Measurements from ENCODE around the gene DIPK2B. TPM values are rescaled to one million over a fixed set of nuclear protein-coding genes. Genes with fewer than 3 reads are reported as not detected.

Gene DIPK2B, protein sequence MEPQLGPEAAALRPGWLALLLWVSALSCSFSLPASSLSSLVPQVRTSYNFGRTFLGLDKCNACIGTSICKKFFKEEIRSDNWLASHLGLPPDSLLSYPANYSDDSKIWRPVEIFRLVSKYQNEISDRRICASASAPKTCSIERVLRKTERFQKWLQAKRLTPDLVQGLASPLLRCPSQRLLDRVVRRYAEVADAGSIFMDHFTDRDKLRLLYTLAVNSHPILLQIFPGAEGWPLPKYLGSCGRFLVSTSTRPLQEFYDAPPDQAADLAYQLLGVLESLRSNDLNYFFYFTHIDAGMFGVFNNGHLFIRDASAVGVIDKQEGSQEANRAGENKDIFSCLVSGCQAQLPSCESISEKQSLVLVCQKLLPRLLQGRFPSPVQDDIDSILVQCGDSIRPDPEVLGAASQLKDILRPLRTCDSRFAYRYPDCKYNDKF
- total RNA-seq (not detected), polyA plus RNA-seq (not detected)

DNA sequence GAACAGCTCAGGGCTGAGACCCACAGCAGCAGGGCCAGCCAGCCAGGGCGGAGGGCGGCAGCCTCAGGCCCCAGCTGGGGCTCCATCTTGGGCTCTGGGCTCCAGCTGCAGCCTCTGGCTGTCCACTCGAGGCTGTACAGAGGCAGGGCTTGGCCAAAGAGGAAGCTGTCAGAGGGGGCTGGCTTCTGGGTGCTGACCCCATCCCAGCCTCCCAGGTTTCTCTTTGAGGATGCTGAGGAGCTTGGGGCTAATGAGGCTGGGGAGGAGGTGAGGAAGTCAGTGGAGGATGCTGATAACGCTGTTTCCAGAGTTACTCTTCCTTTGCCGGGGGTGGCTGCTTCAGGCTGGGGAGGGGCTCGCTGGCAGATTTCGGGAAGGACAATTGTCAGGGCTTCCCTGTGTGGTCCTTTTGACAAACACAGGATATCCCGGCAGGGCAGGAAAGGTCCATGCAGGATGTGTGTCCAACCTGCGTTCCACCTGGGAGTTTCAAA lies at the start of gene DIPK2B:
Gene DIPK2B, minus strand, starts transcription at position 136 of the 494 bp plus-strand sequence. Its CDS starts 50 bp downstream, at position 86.
- CTCF ChIA-PET = no interaction called here
- H3K27ac Mint-ChIP-seq = no peak within 1 kb of the TSS
- Histone ChIP-seq H3K4me1 (ENCODE audit: insufficient read depth, low read length) (no peaks in the 10 kb centered on the region), H3K36me3 (ENCODE audit: insufficient read depth, low read length) (no peaks in the 10 kb centered on the region), H3K27me3 (ENCODE audit: insufficient read depth, low read length, poor library complexity, severe bottlenecking) (no peaks in the 10 kb centered on the region), H3K4me3 (ENCODE audit: low read length) (no peak within 1 kb of the TSS), H3K27ac (ENCODE audit: low read depth, low read length) (no peak within 1 kb of the TSS), H3K9me3 (ENCODE audit: low read length) (no peaks in the 10 kb centered on the region)
- H3K4me1 Mint-ChIP-seq = no peaks in the 10 kb centered on the region
- POLR2A ChIA-PET = no interaction called here
- DNase-seq = no peak
- no peaks in the 10 kb centered on the region for H3K9me3 Mint-ChIP-seq
- peaks cover 23 to 34% of the 10 kb centered on the region in 2 donors for H3K27me3 Mint-ChIP-seq
- no peak within 1 kb of the TSS for H3K4me3 Mint-ChIP-seq
- H3K36me3 Mint-ChIP-seq = peaks cover 0 to 5% (median 0%) of the 10 kb centered on the region in 3 donors

GRCh38 chrX:45240301-45240700 lies 39.6 kb upstream of the DIPK2B start:
- no peaks in the 10 kb centered on the region for H3K36me3 ChIP-seq (ENCODE audit: insufficient read depth, low read length)
- H3K4me3 Mint-ChIP-seq = no peak overlapping the region
- peaks cover 0 to 3% of the 10 kb centered on the region in 2 donors for H3K27me3 Mint-ChIP-seq
- no peak overlapping the region for H3K27ac ChIP-seq (ENCODE audit: low read depth, low read length)
- ChIA-PET CTCF (no interaction called here), POLR2A (no interaction called here)
- no peaks in the 10 kb centered on the region for H3K36me3 Mint-ChIP-seq
- H3K9me3 ChIP-seq (ENCODE audit: low read length) = no peaks in the 10 kb centered on the region
- H3K9me3 Mint-ChIP-seq = peaks cover 0 to 4% (median 1%) of the 10 kb centered on the region in 5 donors
- DNase-seq = no peak
- H3K4me3 ChIP-seq (ENCODE audit: low read length) = no peak overlapping the region
- no peaks in the 10 kb centered on the region for H3K4me1 ChIP-seq (ENCODE audit: insufficient read depth, low read length)
- H3K4me1 Mint-ChIP-seq = no peaks in the 10 kb centered on the region
- H3K27me3 ChIP-seq (ENCODE audit: insufficient read depth, low read length, poor library complexity, severe bottlenecking) = no peaks in the 10 kb centered on the region
- H3K27ac Mint-ChIP-seq = no peak overlapping the region

DNA sequence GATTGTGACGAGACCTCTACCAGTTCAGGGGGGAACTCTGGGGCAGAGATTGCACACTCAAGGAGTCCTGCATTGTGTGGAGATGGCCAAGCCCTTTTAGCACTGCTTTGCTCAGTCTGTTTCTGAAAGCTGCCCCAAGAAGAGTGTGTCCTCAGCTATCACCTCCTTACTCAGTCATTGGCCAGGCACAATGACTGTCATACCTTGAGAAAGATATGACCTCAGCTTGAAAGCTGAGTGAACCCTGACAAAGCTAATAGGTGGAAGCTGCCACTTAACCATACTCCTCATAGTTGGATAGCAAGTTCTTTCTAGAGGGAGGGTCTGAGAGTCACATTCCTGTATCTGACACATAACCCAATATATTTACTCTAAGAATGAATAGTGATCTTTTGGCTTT lies 37.8 kb upstream of the DIPK2B start:
- Mint-ChIP-seq H3K36me3 (no peaks in the 10 kb centered on the region), H3K4me1 (peaks cover 0 to 4% (median under 1%) of the 10 kb centered on the region in 3 donors), H3K27me3 (peaks cover 0 to 3% of the 10 kb centered on the region in 2 donors), H3K9me3 (peaks cover 0 to 2% (median 0%) of the 10 kb centered on the region in 5 donors), H3K27ac (no peak overlapping the region), H3K4me3 (no peak overlapping the region)
- no peak overlapping the region for H3K27ac ChIP-seq (ENCODE audit: low read depth, low read length)
- no peak for DNase-seq
- H3K27me3 ChIP-seq (ENCODE audit: insufficient read depth, low read length, poor library complexity, severe bottlenecking) = no peaks in the 10 kb centered on the region
- H3K4me1 ChIP-seq (ENCODE audit: insufficient read depth, low read length) = no peaks in the 10 kb centered on the region
- H3K36me3 ChIP-seq (ENCODE audit: insufficient read depth, low read length) = no peaks in the 10 kb centered on the region
- H3K4me3 ChIP-seq (ENCODE audit: low read length) = no peak overlapping the region
- ChIA-PET POLR2A (no interaction called here), CTCF (no interaction called here)
- H3K9me3 ChIP-seq (ENCODE audit: low read length) = no peaks in the 10 kb centered on the region

DNA sequence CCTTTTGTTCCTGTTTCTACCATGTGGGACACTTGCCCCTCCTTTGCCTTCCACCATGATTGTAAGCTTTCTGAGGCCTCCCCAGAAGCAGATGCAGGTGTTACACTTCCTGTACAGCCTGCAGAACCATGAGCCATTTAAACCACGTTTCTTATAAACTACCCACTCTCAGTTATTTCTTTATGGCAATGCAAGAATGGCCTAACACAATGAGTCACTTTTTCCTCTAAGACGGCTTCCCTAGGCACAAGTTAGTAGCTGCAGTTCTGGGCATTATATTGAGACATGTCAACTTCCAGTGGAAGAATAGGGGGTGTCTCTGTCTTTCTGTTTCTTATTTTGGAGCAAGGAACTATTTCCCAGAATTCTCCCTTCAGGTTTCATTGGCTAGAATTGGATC lies 32.9 kb upstream of the DIPK2B start:
- Mint-ChIP-seq H3K27me3 (peaks cover 0 to 4% of the 10 kb centered on the region in 2 donors), H3K4me3 (no peak overlapping the region), H3K27ac (peak overlapping the region in 3 of 8 donors; percentile 28 to 73 (median 58)), H3K36me3 (no peaks in the 10 kb centered on the region), H3K4me1 (peaks cover 15 to 29% (median 26%) of the 10 kb centered on the region in 3 donors), H3K9me3 (peaks cover 0 to 4% (median 0%) of the 10 kb centered on the region in 5 donors)
- Histone ChIP-seq H3K36me3 (ENCODE audit: insufficient read depth, low read length) (no peaks in the 10 kb centered on the region), H3K4me1 (ENCODE audit: insufficient read depth, low read length) (peaks cover 12% of the 10 kb centered on the region), H3K27ac (ENCODE audit: low read depth, low read length) (no peak overlapping the region), H3K9me3 (ENCODE audit: low read length) (no peaks in the 10 kb centered on the region), H3K27me3 (ENCODE audit: insufficient read depth, low read length, poor library complexity, severe bottlenecking) (no peaks in the 10 kb centered on the region), H3K4me3 (ENCODE audit: low read length) (no peak overlapping the region)
- CTCF ChIA-PET = no interaction called here
- POLR2A ChIA-PET = no interaction called here
- DNase-seq = no peak

- ChIA-PET CTCF (no interaction called here), POLR2A (no interaction called here)
- H3K27ac Mint-ChIP-seq = peak overlapping the region in 2 of 8 donors; percentile 14 to 30
- Histone ChIP-seq H3K4me1 (ENCODE audit: insufficient read depth, low read length) (peaks cover 12% of the 10 kb centered on the region), H3K27me3 (ENCODE audit: insufficient read depth, low read length, poor library complexity, severe bottlenecking) (no peaks in the 10 kb centered on the region), H3K27ac (ENCODE audit: low read depth, low read length) (no peak overlapping the region), H3K36me3 (ENCODE audit: insufficient read depth, low read length) (no peaks in the 10 kb centered on the region), H3K9me3 (ENCODE audit: low read length) (no peaks in the 10 kb centered on the region), H3K4me3 (ENCODE audit: low read length) (no peak overlapping the region)
- peak overlapping the region in 2 of 7 donors; percentile 0 to 42 for H3K4me3 Mint-ChIP-seq
- no peaks in the 10 kb centered on the region for H3K36me3 Mint-ChIP-seq
- peaks cover 15 to 29% (median 26%) of the 10 kb centered on the region in 3 donors for H3K4me1 Mint-ChIP-seq
- peaks cover 0 to 6% of the 10 kb centered on the region in 2 donors for H3K27me3 Mint-ChIP-seq
- peak in 2 of 5 donors; percentile 2 to 28 for DNase-seq
- H3K9me3 Mint-ChIP-seq = peaks cover 0 to 2% (median 0%) of the 10 kb centered on the region in 5 donors
Observed at GRCh38 chrX:45232139-45232538, 31.5 kb upstream of the DIPK2B start.

GRCh38 chrX:45230410-45230809 lies 29.7 kb upstream of the DIPK2B start:
- CTCF ChIA-PET = no interaction called here
- no peak overlapping the region for H3K27ac Mint-ChIP-seq

DNA sequence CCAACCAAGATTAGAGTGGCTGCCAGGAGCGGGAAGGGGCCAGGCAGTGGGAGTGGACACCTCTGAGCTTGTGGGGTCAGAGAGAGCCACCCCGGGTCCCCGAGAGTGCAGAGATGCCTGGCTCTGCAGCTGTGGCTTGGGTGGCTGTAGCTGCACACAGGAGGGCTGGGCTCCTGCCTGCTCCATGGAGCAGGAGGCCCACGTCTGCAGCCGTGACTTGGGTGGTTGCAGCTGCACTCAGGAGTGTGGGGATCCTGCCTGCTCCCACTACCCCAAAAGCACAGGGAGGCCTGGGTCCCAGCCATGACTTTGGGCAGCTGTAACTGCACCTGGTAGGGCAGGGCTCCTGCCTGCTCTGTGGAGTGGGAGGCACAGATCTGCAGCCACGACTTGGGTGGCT lies 28.7 kb upstream of the DIPK2B start:
- Mint-ChIP-seq H3K27ac (no peak overlapping the region), H3K36me3 (no peaks in the 10 kb centered on the region), H3K4me1 (peaks cover 15 to 29% (median 26%) of the 10 kb centered on the region in 3 donors), H3K9me3 (peaks cover 0 to 2% (median 0%) of the 10 kb centered on the region in 5 donors), H3K4me3 (no peak overlapping the region), H3K27me3 (peaks cover 0 to 4% of the 10 kb centered on the region in 2 donors)
- no peaks in the 10 kb centered on the region for H3K36me3 ChIP-seq (ENCODE audit: insufficient read depth, low read length)
- POLR2A ChIA-PET = no interaction called here
- no peak for DNase-seq
- no peaks in the 10 kb centered on the region for H3K27me3 ChIP-seq (ENCODE audit: insufficient read depth, low read length, poor library complexity, severe bottlenecking)
- H3K4me1 ChIP-seq (ENCODE audit: insufficient read depth, low read length) = peaks cover 12% of the 10 kb centered on the region
- no peak overlapping the region for H3K27ac ChIP-seq (ENCODE audit: low read depth, low read length)
- no peaks in the 10 kb centered on the region for H3K9me3 ChIP-seq (ENCODE audit: low read length)
- no peak overlapping the region for H3K4me3 ChIP-seq (ENCODE audit: low read length)
- CTCF ChIA-PET = no interaction called here

More at GRCh38 chrX:45230410-45230809, 29.7 kb upstream of the DIPK2B start:
- no peak for DNase-seq
- H3K9me3 ChIP-seq (ENCODE audit: low read length) = no peaks in the 10 kb centered on the region
- H3K4me1 Mint-ChIP-seq = peaks cover 15 to 29% (median 26%) of the 10 kb centered on the region in 3 donors
- H3K9me3 Mint-ChIP-seq = peaks cover 0 to 2% (median 0%) of the 10 kb centered on the region in 5 donors
- no peaks in the 10 kb centered on the region for H3K36me3 Mint-ChIP-seq
- no peak overlapping the region for H3K4me3 Mint-ChIP-seq
- peaks cover 0 to 4% of the 10 kb centered on the region in 2 donors for H3K27me3 Mint-ChIP-seq
- no peaks in the 10 kb centered on the region for H3K36me3 ChIP-seq (ENCODE audit: insufficient read depth, low read length)
- no peak overlapping the region for H3K4me3 ChIP-seq (ENCODE audit: low read length)
- POLR2A ChIA-PET = no interaction called here
- no peak overlapping the region for H3K27ac ChIP-seq (ENCODE audit: low read depth, low read length)
- H3K4me1 ChIP-seq (ENCODE audit: insufficient read depth, low read length) = peaks cover 12% of the 10 kb centered on the region
- no peaks in the 10 kb centered on the region for H3K27me3 ChIP-seq (ENCODE audit: insufficient read depth, low read length, poor library complexity, severe bottlenecking)

- Mint-ChIP-seq H3K4me3 (no peak overlapping the region), H3K27ac (no peak overlapping the region), H3K4me1 (peaks cover 15 to 22% (median 21%) of the 10 kb centered on the region in 3 donors), H3K9me3 (peaks cover 0 to 2% (median 0%) of the 10 kb centered on the region in 5 donors), H3K36me3 (no peaks in the 10 kb centered on the region), H3K27me3 (peaks cover 0 to 5% of the 10 kb centered on the region in 2 donors)
- POLR2A ChIA-PET = no interaction called here
- no peak overlapping the region for H3K4me3 ChIP-seq (ENCODE audit: low read length)
- H3K36me3 ChIP-seq (ENCODE audit: insufficient read depth, low read length) = no peaks in the 10 kb centered on the region
- H3K27ac ChIP-seq (ENCODE audit: low read depth, low read length) = no peak overlapping the region
- no peaks in the 10 kb centered on the region for H3K9me3 ChIP-seq (ENCODE audit: low read length)
- peaks cover 12% of the 10 kb centered on the region for H3K4me1 ChIP-seq (ENCODE audit: insufficient read depth, low read length)
- no peaks in the 10 kb centered on the region for H3K27me3 ChIP-seq (ENCODE audit: insufficient read depth, low read length, poor library complexity, severe bottlenecking)
- CTCF ChIA-PET = no interaction called here
- DNase-seq = no peak
Observed at GRCh38 chrX:45228126-45228525, 27.4 kb upstream of the DIPK2B start.
